GM23248 (cell line): ENCODE data around the gene MTHFSD.

Source experiments
- EZH2 ChIP-seq: fragments of 200-600 bp; sonication (generic); IDR thresholded peaks from 2 replicates; pipeline ENCODE4 v1.6.1; 2018; ENCODE audit warnings: antibody characterized with exemption, mild to moderate bottlenecking; ENCODE audit not compliant: insufficient read depth, poor library complexity, severe bottlenecking
- EZH2phosphoT487 ChIP-seq: fragments of 200-600 bp; sonication (generic); IDR thresholded peaks from 2 replicates; pipeline ENCODE4 v1.6.1; 2018; ENCODE audit warnings: antibody characterized with exemption, moderate library complexity, mild to moderate bottlenecking, low read depth; ENCODE audit not compliant: insufficient read depth

DNA sequence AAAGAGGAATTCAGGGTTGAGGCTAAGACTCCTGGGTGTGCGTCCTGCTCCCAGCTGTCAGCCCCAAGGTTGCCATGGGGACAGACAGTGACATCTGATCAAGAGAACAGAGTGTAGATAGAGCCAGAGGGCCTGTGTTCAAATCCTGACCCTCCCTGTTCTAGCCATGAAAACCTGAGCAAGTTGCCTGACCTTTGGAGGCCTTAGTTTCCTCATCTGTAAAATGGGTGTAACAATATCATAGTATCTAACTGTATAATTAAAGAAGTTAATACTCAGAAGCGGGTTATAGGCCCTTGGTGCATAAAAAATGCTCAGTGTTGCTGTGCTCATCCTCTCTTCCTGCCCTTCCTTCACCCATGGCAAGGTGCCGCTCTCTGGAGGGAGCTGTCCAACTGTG lies 73.4 kb downstream of the MTHFSD start:
- no peak for TF ChIP-seq EZH2phosphoT487
- no peak for TF ChIP-seq EZH2
